Measurements from ENCODE around the gene TMEM92. TPM values are rescaled to one million over a fixed set of nuclear protein-coding genes. Genes with fewer than 3 reads are reported as not detected.

TMEM92 gene
- total and polyA plus RNA-seq, 10 of the 15 experiments (the other 5 are each of a cell fraction or from before 2014, with no cell fraction given): 0.11 to 1.2 (median 0.32) TPM

- no peak for TF ChIP-seq MYB (IDR thresholded peaks at IDR 0.05; ENCODE audit: borderline replicate concordance, low read depth, low read length)
- TF ChIP-seq EP300 (IDR thresholded peaks at IDR 0.05; ENCODE audit: borderline replicate concordance in 1 of 2, control insufficient read depth in 1 of 2, low read depth in 2 of 2, low read length in 2 of 2): peak in 1 of 2 experiments; percentile 60; a peak in 1 of 4 replicates
- TF ChIP-seq CBX5 (IDR thresholded peaks at IDR 0.05; ENCODE audit: low read depth): 0 out of 2 replicates have a peak, but pooled peaks have one; percentile 52
- peak; percentile 55; the same call in 1 of the 2 replicates for TF ChIP-seq FOXM1 (IDR thresholded peaks at IDR 0.05; ENCODE audit: low read depth, low read length)
- TF ChIP-seq POLR2A (IDR thresholded peaks at IDR 0.05; ENCODE audit: low read depth, low read length): no peak
- TF ChIP-seq, protein P1, sequence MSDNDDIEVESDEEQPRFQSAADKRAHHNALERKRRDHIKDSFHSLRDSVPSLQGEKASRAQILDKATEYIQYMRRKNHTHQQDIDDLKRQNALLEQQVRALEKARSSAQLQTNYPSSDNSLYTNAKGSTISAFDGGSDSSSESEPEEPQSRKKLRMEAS (IDR thresholded peaks at IDR 0.05; ENCODE audit: low read depth, low read length): no peak
- no peak for TF ChIP-seq POLR2AphosphoS5 (IDR thresholded peaks at IDR 0.05; ENCODE audit: low read length)
- no peak for TF ChIP-seq ZZZ3 (IDR thresholded peaks at IDR 0.05; ENCODE audit: control insufficient read depth, insufficient read length, low read depth)
- TF ChIP-seq, protein P2, sequence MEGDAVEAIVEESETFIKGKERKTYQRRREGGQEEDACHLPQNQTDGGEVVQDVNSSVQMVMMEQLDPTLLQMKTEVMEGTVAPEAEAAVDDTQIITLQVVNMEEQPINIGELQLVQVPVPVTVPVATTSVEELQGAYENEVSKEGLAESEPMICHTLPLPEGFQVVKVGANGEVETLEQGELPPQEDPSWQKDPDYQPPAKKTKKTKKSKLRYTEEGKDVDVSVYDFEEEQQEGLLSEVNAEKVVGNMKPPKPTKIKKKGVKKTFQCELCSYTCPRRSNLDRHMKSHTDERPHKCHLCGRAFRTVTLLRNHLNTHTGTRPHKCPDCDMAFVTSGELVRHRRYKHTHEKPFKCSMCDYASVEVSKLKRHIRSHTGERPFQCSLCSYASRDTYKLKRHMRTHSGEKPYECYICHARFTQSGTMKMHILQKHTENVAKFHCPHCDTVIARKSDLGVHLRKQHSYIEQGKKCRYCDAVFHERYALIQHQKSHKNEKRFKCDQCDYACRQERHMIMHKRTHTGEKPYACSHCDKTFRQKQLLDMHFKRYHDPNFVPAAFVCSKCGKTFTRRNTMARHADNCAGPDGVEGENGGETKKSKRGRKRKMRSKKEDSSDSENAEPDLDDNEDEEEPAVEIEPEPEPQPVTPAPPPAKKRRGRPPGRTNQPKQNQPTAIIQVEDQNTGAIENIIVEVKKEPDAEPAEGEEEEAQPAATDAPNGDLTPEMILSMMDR (IDR thresholded peaks at IDR 0.05 in 2 of 3, conservative IDR thresholded peaks at IDR 0.05 in 1 of 3; ENCODE audit: control insufficient read depth in 2 of 3, extremely low read depth in 1 of 3, insufficient read depth in 1 of 3, low read depth in 3 of 3, low read length in 3 of 3): no peak
- TF ChIP-seq, protein P3, sequence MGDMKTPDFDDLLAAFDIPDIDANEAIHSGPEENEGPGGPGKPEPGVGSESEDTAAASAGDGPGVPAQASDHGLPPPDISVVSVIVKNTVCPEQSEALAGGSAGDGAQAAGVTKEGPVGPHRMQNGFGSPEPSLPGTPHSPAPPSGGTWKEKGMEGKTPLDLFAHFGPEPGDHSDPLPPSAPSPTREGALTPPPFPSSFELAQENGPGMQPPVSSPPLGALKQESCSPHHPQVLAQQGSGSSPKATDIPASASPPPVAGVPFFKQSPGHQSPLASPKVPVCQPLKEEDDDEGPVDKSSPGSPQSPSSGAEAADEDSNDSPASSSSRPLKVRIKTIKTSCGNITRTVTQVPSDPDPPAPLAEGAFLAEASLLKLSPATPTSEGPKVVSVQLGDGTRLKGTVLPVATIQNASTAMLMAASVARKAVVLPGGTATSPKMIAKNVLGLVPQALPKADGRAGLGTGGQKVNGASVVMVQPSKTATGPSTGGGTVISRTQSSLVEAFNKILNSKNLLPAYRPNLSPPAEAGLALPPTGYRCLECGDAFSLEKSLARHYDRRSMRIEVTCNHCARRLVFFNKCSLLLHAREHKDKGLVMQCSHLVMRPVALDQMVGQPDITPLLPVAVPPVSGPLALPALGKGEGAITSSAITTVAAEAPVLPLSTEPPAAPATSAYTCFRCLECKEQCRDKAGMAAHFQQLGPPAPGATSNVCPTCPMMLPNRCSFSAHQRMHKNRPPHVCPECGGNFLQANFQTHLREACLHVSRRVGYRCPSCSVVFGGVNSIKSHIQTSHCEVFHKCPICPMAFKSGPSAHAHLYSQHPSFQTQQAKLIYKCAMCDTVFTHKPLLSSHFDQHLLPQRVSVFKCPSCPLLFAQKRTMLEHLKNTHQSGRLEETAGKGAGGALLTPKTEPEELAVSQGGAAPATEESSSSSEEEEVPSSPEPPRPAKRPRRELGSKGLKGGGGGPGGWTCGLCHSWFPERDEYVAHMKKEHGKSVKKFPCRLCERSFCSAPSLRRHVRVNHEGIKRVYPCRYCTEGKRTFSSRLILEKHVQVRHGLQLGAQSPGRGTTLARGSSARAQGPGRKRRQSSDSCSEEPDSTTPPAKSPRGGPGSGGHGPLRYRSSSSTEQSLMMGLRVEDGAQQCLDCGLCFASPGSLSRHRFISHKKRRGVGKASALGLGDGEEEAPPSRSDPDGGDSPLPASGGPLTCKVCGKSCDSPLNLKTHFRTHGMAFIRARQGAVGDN (IDR thresholded peaks at IDR 0.05): no peak
- TF ChIP-seq SUPT20H (IDR thresholded peaks at IDR 0.05; ENCODE audit: borderline replicate concordance, control insufficient read depth, low read depth, low read length): no peak
- TF ChIP-seq CREB1 (IDR thresholded peaks at IDR 0.05; ENCODE audit: low read depth): peak; percentile 44; the same call in 1 of the 2 replicates
- peak; percentile 68 for TF ChIP-seq MTA2 (IDR thresholded peaks at IDR 0.05; ENCODE audit: low read depth)
- TF ChIP-seq BMI1 (IDR thresholded peaks at IDR 0.05; ENCODE audit: borderline replicate concordance): no peak
- no peak for TF ChIP-seq CHD4 (IDR thresholded peaks at IDR 0.05)
- TF ChIP-seq ASH2L (IDR thresholded peaks at IDR 0.05; ENCODE audit: borderline replicate concordance, low read depth): no peak
- no peak for TF ChIP-seq NRF1 (conservative IDR thresholded peaks at IDR 0.05; ENCODE audit: low read depth, low read length)
- no peak for TF ChIP-seq NR2C2 (IDR thresholded peaks at IDR 0.05; ENCODE audit: borderline replicate concordance, control insufficient read depth, insufficient read length, low read depth)
- TF ChIP-seq NR2C1 (IDR thresholded peaks at IDR 0.05): no peak
- peak; percentile 44; the same call in 1 of the 2 replicates for TF ChIP-seq TCF12 (IDR thresholded peaks at IDR 0.05; ENCODE audit: low read depth, low read length)
- TF ChIP-seq ZNF24 (IDR thresholded peaks at IDR 0.05): peak; percentile 46; the same call in 1 of the 2 replicates
- TF ChIP-seq HSF1 (IDR thresholded peaks at IDR 0.05; ENCODE audit: low read depth, low read length): no peak
- TF ChIP-seq MXI1 (IDR thresholded peaks at IDR 0.05; ENCODE audit: low read depth, low read length): no peak
- 0 out of 2 replicates have a peak, but pooled peaks have one; percentile 11 for TF ChIP-seq NR2F1 (conservative IDR thresholded peaks at IDR 0.05)
- TF ChIP-seq KAT2A (conservative IDR thresholded peaks at IDR 0.05; ENCODE audit: control insufficient read depth, low read depth, low read length): no peak
These were observed 9.0 kb downstream of the TMEM92 start (continued) for GRCh38 chr17:50283246-50283645.

Data from GM12878 (cell line).